Fibroblast of lung (primary cell): ENCODE data around the gene ZBTB49. TPM values are rescaled to one million over a fixed set of nuclear protein-coding genes. Genes with fewer than 3 reads are reported as not detected.

Experiments used
- DNase-seq, 2 donors: peaks; one replicate each; pipeline versions ENCODE4 v3.0.0 to v3.0.0-alpha.2; 2010; ENCODE audit warnings: low read depth in 2 of 2
- H2AFZ ChIP-seq: 2 replicates; pipeline ENCODE4 v1.5.1; 2012; ENCODE audit warnings: low read length, control low read depth, inconsistent platforms
- H3K27ac ChIP-seq: 2 replicates; pipeline ENCODE4 v1.5.1; 2011; ENCODE audit warnings: low read length, control low read depth; ENCODE audit not compliant: insufficient read depth
- H3K27me3 ChIP-seq: 2 replicates; pipeline ENCODE4 v1.5.1; 2011; ENCODE audit warnings: mild to moderate bottlenecking, low read length; ENCODE audit not compliant: control insufficient read depth, insufficient read depth
- H3K36me3 ChIP-seq: 2 replicates; pipeline ENCODE4 v1.5.1; 2011; ENCODE audit warnings: low read length; ENCODE audit not compliant: control insufficient read depth, insufficient read depth
- H3K4me1 ChIP-seq: 2 replicates; pipeline ENCODE4 v1.5.1; 2011; ENCODE audit warnings: low read length; ENCODE audit not compliant: control insufficient read depth, insufficient read depth; ENCODE audit errors: extremely low read depth
- H3K4me2 ChIP-seq: 2 replicates; pipeline ENCODE4 v1.5.1; 2011; ENCODE audit warnings: low read length, control low read depth; ENCODE audit not compliant: insufficient read depth; ENCODE audit errors: extremely low read depth
- H3K4me3 ChIP-seq, 4 experiments: fragments of 200-600 bp in 1 of 4; sonication (generic) in 1 of 4; replicated peaks in 1 of 4; 2 replicates each; pipeline ENCODE4 v1.5.1; 2011 to 2016; ENCODE audit warnings: low read length in 4 of 4, low read depth in 3 of 4, mild to moderate bottlenecking in 3 of 4, control low read depth in 2 of 4, inconsistent platforms in 1 of 4, mixed read lengths in 1 of 4; ENCODE audit not compliant: insufficient read depth in 1 of 4; ENCODE audit errors: control extremely low read depth in 1 of 4
- H3K79me2 ChIP-seq: 2 replicates; pipeline ENCODE4 v1.5.1; 2012; ENCODE audit warnings: mild to moderate bottlenecking, low read length, inconsistent platforms; ENCODE audit not compliant: control insufficient read depth, insufficient read depth
- H3K9ac ChIP-seq: 2 replicates; pipeline ENCODE4 v1.5.1; 2011; ENCODE audit warnings: mild to moderate bottlenecking, low read length, control low read depth; ENCODE audit not compliant: insufficient read depth
- H3K9me3 ChIP-seq: 2 replicates; pipeline ENCODE4 v1.5.1; 2012; ENCODE audit warnings: low read depth, low read length; ENCODE audit not compliant: control insufficient read depth, insufficient read depth
- H4K20me1 ChIP-seq: 2 replicates; pipeline ENCODE4 v1.5.1; 2011; ENCODE audit warnings: low read length; ENCODE audit not compliant: control insufficient read depth, insufficient read depth; ENCODE audit errors: extremely low read depth
- EZH2 ChIP-seq: IDR thresholded peaks from 2 replicates; pipeline ENCODE4 v1.5.1; 2012; ENCODE audit warnings: low read length, control low read depth, mild to moderate bottlenecking; ENCODE audit errors: missing control alignments
- polyA plus RNA-seq, 2 donors: library from polyadenylated mRNA; depleted of rRNA in 1 of 2; stranded (reverse) in 1 of 2; unstranded in 1 of 2; fragments of >200 nt; gene quantifications; 2 replicates each; pipeline ENCODE4 v1.2.1, GENCODE V29; 2011 to 2012; ENCODE audit warnings: missing spikeins in 1 of 2
- total RNA-seq: library from RNA; depleted of rRNA; stranded (reverse); fragments of >200 nt; gene quantifications from 2 replicates; pipeline ENCODE4 v1.2.1, GENCODE V29; 2014
- TF ChIP-seq, protein P1 (sequence below), 2 donors: IDR thresholded peaks in 1 of 2; conservative IDR thresholded peaks in 1 of 2; 1 replicate in 1 of 2; 2 replicates in 1 of 2; pipeline ENCODE4 v1.5.1; 2011 to 2012; ENCODE audit warnings: low read length in 2 of 2, control low read depth in 1 of 2, inconsistent platforms in 1 of 2, low read depth in 1 of 2, mild to moderate bottlenecking in 1 of 2

ZBTB49 gene
- total and polyA plus RNA-seq, 2 donors (not counting 1 experiment from before 2014, with no cell fraction given): 2.8 to 3.5 TPM

GRCh38 chr4:4362991-4363697 lies 73.1 kb downstream of the ZBTB49 start:
- H4K20me1 ChIP-seq: no peaks in the 10 kb centered on the region
- H3K79me2 ChIP-seq: no peaks in the 10 kb centered on the region
- H3K9ac ChIP-seq: no peak overlapping the region
- H2AFZ ChIP-seq: no peak overlapping the region
- H3K4me2 ChIP-seq: no peak overlapping the region
- peaks cover 8% of the 10 kb centered on the region for H3K27me3 ChIP-seq
- no peaks in the 10 kb centered on the region for H3K4me1 ChIP-seq
- H3K4me3 ChIP-seq: no peak overlapping the region
- no peaks in the 10 kb centered on the region for H3K36me3 ChIP-seq
- TF ChIP-seq, protein P1, sequence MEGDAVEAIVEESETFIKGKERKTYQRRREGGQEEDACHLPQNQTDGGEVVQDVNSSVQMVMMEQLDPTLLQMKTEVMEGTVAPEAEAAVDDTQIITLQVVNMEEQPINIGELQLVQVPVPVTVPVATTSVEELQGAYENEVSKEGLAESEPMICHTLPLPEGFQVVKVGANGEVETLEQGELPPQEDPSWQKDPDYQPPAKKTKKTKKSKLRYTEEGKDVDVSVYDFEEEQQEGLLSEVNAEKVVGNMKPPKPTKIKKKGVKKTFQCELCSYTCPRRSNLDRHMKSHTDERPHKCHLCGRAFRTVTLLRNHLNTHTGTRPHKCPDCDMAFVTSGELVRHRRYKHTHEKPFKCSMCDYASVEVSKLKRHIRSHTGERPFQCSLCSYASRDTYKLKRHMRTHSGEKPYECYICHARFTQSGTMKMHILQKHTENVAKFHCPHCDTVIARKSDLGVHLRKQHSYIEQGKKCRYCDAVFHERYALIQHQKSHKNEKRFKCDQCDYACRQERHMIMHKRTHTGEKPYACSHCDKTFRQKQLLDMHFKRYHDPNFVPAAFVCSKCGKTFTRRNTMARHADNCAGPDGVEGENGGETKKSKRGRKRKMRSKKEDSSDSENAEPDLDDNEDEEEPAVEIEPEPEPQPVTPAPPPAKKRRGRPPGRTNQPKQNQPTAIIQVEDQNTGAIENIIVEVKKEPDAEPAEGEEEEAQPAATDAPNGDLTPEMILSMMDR (conservative IDR thresholded peaks at IDR 0.05 in 1 of 2, IDR thresholded peaks at IDR 0.05 in 1 of 2; ENCODE audit: low read depth in 1 of 2, low read length in 2 of 2): no peak
- TF ChIP-seq EZH2: no peak
- no peak for DNase-seq
- no peaks in the 10 kb centered on the region for H3K9me3 ChIP-seq
- H3K27ac ChIP-seq: no peak overlapping the region

GRCh38 chr4:4364061-4364460 lies 74.0 kb downstream of the ZBTB49 start:
- Histone ChIP-seq H3K27me3 (peaks cover 5% of the 10 kb centered on the region), H3K9ac (no peak overlapping the region), H3K79me2 (no peaks in the 10 kb centered on the region), H3K4me1 (no peaks in the 10 kb centered on the region), H4K20me1 (no peaks in the 10 kb centered on the region), H3K4me3 (no peak overlapping the region), H3K4me2 (no peak overlapping the region), H3K27ac (no peak overlapping the region), H3K36me3 (no peaks in the 10 kb centered on the region), H2AFZ (no peak overlapping the region), H3K9me3 (no peaks in the 10 kb centered on the region)
- TF ChIP-seq, protein P1 (conservative IDR thresholded peaks at IDR 0.05 in 1 of 2, IDR thresholded peaks at IDR 0.05 in 1 of 2; ENCODE audit: low read depth in 1 of 2, low read length in 2 of 2): no peak
- no peak for TF ChIP-seq EZH2
- no peak for DNase-seq

GRCh38 chr4:4364486-4365208 lies 74.6 kb downstream of the ZBTB49 start:
- TF ChIP-seq EZH2: no peak
- TF ChIP-seq, protein P1 (conservative IDR thresholded peaks at IDR 0.05 in 1 of 2, IDR thresholded peaks at IDR 0.05 in 1 of 2; ENCODE audit: low read depth in 1 of 2, low read length in 2 of 2): no peak
- Histone ChIP-seq H4K20me1 (no peaks in the 10 kb centered on the region), H3K9me3 (no peaks in the 10 kb centered on the region), H3K27me3 (peaks cover 5% of the 10 kb centered on the region), H3K4me1 (no peaks in the 10 kb centered on the region), H3K4me3 (no peak overlapping the region), H3K79me2 (no peaks in the 10 kb centered on the region), H3K9ac (no peak overlapping the region), H3K36me3 (no peaks in the 10 kb centered on the region), H2AFZ (no peak overlapping the region), H3K27ac (no peak overlapping the region), H3K4me2 (no peak overlapping the region)
- DNase-seq: no peak
